MM.1S (cell line): ENCODE results near the gene TFEB.

Experiments
- CTCF ChIP-seq: fragments of 300-600 bp; sonication (generic); IDR thresholded peaks from 2 replicates; pipeline ENCODE4 v1.5.1; 2016; ENCODE audit warnings: antibody characterized with exemption, low read length, mixed read lengths
- EZH2 ChIP-seq: fragments of 300-600 bp; sonication (generic); optimal IDR thresholded peaks from 2 replicates; pipeline ENCODE3; 2017; ENCODE audit warnings: low read depth, mild to moderate bottlenecking, antibody characterized with exemption, low read length, mixed read lengths
- EZH2phosphoT487 ChIP-seq: fragments of 300-600 bp; sonication (generic); IDR thresholded peaks from 2 replicates; pipeline ENCODE4 v1.6.1; 2018; ENCODE audit warnings: antibody characterized with exemption, low read length

- TF ChIP-seq EZH2phosphoT487 (no peak), EZH2 (no peak), CTCF (no peak)
Observed at GRCh38 chr6:41746107-41746506, 10.7 kb upstream of the TFEB start.
